Mammary epithelial cell (primary cell): ENCODE data around the gene NATD1.

ENCODE experiments used
- CTCF ChIP-seq, 2 donors: IDR thresholded peaks in 1 of 2; conservative IDR thresholded peaks in 1 of 2; 2 replicates each; pipeline ENCODE4 v1.5.1; 2011 to 2012; ENCODE audit warnings: inconsistent platforms in 2 of 2, low read length in 2 of 2, mild to moderate bottlenecking in 2 of 2, control low read depth in 1 of 2, low read depth in 1 of 2; ENCODE audit not compliant: insufficient read depth in 1 of 2; ENCODE audit errors: extremely low read depth in 1 of 2
- EZH2 ChIP-seq: IDR thresholded peaks from 2 replicates; pipeline ENCODE4 v1.6.1; 2012; ENCODE audit warnings: low read length, inconsistent platforms, borderline replicate concordance

- TF ChIP-seq CTCF (conservative IDR thresholded peaks at IDR 0.05 in 1 of 2, IDR thresholded peaks at IDR 0.05 in 1 of 2; ENCODE audit: extremely low read depth in 1 of 2, insufficient read depth in 1 of 2, low read depth in 1 of 2, low read length in 2 of 2) (no peak), EZH2 (no peak)
These were observed 34.3 kb downstream of the NATD1 start for GRCh38 chr17:21218831-21219380.
